Panc1 (cell line): Measurements from ENCODE around the gene MCF2L. TPM values are rescaled to one million over a fixed set of nuclear protein-coding genes. Genes with fewer than 3 reads are reported as not detected.

Experiments used
- ATAC-seq: fragments of 200-7000 bp; cut with Tn5 transposase; 2 replicates; pipeline ENCODE4 v1.9.1; 2020; ENCODE audit warnings: mild to moderate bottlenecking, moderate library complexity
- BruUV-seq: library from RNA; stranded (reverse); fragments of 400-500 nt; replicated peaks from 2 replicates; lab custom pipeline; 2021; lab: Mats Ljungman, UMichigan
- CTCF ChIA-PET: fragments of 300-600 bp; sonication (Branson Sonifier 250); formaldehyde crosslinking; loops from one replicate; lab custom pipeline; 2022; ENCODE audit warnings: antibody characterized with exemption; lab: Charles Lee
- POLR2A ChIA-PET: fragments of 300-600 bp; sonication (Branson Sonifier 250); formaldehyde crosslinking; loops from one replicate; lab custom pipeline; 2022; ENCODE audit warnings: antibody characterized with exemption; lab: Charles Lee
- DNase-seq: peaks from one replicate; pipeline ENCODE4 v3.0.0-alpha.2; 2010; ENCODE audit warnings: low read depth, low spot score
- H3K27ac ChIP-seq: 2 replicates; pipeline ENCODE4 v1.5.1; 2011; ENCODE audit warnings: mild to moderate bottlenecking, low read length, inconsistent platforms
- H3K27me3 ChIP-seq: fragments of 200-500 bp; sonication (Bioruptor generic); 2 replicates; pipeline ENCODE4 v1.6.0; 2014; ENCODE audit warnings: low read length, inconsistent platforms; ENCODE audit not compliant: control insufficient read depth, insufficient read depth
- H3K36me3 ChIP-seq: fragments of 200-500 bp; sonication (Bioruptor generic); 2 replicates; pipeline ENCODE4 v1.5.1; 2014; ENCODE audit warnings: inconsistent platforms, mild to moderate bottlenecking, low read length, moderate library complexity; ENCODE audit not compliant: control insufficient read depth, insufficient read depth
- H3K4me1 ChIP-seq: 2 replicates; pipeline ENCODE4 v1.5.1; 2011; ENCODE audit warnings: inconsistent platforms, mild to moderate bottlenecking, low read length, moderate library complexity; ENCODE audit not compliant: control insufficient read depth, insufficient read depth
- H3K4me3 ChIP-seq, 2 experiments: 2 replicates each; pipeline ENCODE4 v1.5.1; 2011 to 2012; ENCODE audit warnings: low read depth in 2 of 2, low read length in 2 of 2, mild to moderate bottlenecking in 2 of 2, inconsistent platforms in 1 of 2, moderate library complexity in 1 of 2
- H3K9me3 ChIP-seq: fragments of 200-500 bp; sonication (Bioruptor generic); 2 replicates; pipeline ENCODE4 v1.5.1; 2014; ENCODE audit warnings: low read depth, mild to moderate bottlenecking, inconsistent platforms, low read length, moderate library complexity; ENCODE audit not compliant: control insufficient read depth, insufficient read depth
- POLR2AphosphoS5 ChIP-seq: IDR thresholded peaks from 2 replicates; pipeline ENCODE4 v1.6.1; 2012; ENCODE audit warnings: mild to moderate bottlenecking, low read depth, low read length, moderate library complexity
- SIN3A ChIP-seq: IDR thresholded peaks from 2 replicates; pipeline ENCODE4 v1.6.1; 2012; ENCODE audit warnings: low read depth, mild to moderate bottlenecking, low read length, moderate library complexity, borderline replicate concordance; ENCODE audit not compliant: insufficient read depth
- TCF7L2 ChIP-seq: IDR thresholded peaks from 2 replicates; pipeline ENCODE4 v1.6.1; 2011; ENCODE audit warnings: mild to moderate bottlenecking, low read depth, low read length, inconsistent platforms
- in situ Hi-C: cut with HindIII; loops from 2 replicates; pipeline ENCODE4 v1.10.0; 2016; ENCODE audit warnings: low sequenced_read_pairs, low pct_unique_long_range_greater_than_20kb
- intact Hi-C: fragments of 100-400 bp; cut with micrococcal nuclease; formaldehyde crosslinking; loops from one replicate; pipeline ENCODE4 v1.10.0; 2022; ENCODE audit not compliant: unreplicated experiment
- total RNA-seq: library from RNA; stranded (reverse); gene quantifications from one replicate; pipeline ENCODE4 v1.2.1, GENCODE V29; 2021; ENCODE audit not compliant: unreplicated experiment
- TF ChIP-seq, protein P1 (sequence below): fragments of 450-650 bp; IDR thresholded peaks from 2 replicates; pipeline ENCODE4 v1.5.1; 2017; ENCODE audit warnings: mild to moderate bottlenecking
- TF ChIP-seq, protein P2 (sequence below), 2 experiments: IDR thresholded peaks; 2 replicates each; pipeline ENCODE4 v1.6.1; 2011 to 2012; ENCODE audit warnings: low read depth in 2 of 2, control low read depth in 1 of 2, low read length in 1 of 2, mild to moderate bottlenecking in 1 of 2, moderate library complexity in 1 of 2; ENCODE audit not compliant: insufficient read depth in 1 of 2

MCF2L gene
- total RNA-seq, 1 experiment from 2014 or later = 0.57 TPM

DNA sequence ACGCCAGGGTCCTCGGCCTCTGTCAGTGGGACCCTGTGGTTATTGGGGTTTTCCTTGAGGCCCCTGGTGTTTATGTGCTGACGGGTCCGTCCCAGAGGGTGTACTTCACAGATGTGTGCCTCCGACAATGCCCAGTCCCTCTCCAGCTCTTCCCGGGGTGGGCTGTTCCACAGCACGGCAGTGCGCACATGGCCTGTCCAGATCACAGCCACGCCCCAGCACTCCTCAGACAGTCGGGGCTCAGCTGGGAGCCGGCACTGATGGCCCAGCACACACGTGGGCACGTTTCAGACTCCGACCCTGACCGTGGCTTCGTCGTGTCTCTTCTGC lies 119.6 kb downstream of the MCF2L start:
- POLR2A ChIA-PET = no interaction called here
- no peak overlapping the region for H3K27ac ChIP-seq
- intact Hi-C loops (no loop called here), in situ Hi-C loops (no loop called here)
- H3K27me3 ChIP-seq = no peaks in the 10 kb centered on the region
- no peak overlapping the region for H3K4me3 ChIP-seq
- DNase-seq = no peak
- CTCF ChIA-PET = no interaction called here
- no peak for ATAC-seq
- H3K9me3 ChIP-seq = no peaks in the 10 kb centered on the region
- TF ChIP-seq POLR2AphosphoS5 = no peak
- TF ChIP-seq, protein P1, sequence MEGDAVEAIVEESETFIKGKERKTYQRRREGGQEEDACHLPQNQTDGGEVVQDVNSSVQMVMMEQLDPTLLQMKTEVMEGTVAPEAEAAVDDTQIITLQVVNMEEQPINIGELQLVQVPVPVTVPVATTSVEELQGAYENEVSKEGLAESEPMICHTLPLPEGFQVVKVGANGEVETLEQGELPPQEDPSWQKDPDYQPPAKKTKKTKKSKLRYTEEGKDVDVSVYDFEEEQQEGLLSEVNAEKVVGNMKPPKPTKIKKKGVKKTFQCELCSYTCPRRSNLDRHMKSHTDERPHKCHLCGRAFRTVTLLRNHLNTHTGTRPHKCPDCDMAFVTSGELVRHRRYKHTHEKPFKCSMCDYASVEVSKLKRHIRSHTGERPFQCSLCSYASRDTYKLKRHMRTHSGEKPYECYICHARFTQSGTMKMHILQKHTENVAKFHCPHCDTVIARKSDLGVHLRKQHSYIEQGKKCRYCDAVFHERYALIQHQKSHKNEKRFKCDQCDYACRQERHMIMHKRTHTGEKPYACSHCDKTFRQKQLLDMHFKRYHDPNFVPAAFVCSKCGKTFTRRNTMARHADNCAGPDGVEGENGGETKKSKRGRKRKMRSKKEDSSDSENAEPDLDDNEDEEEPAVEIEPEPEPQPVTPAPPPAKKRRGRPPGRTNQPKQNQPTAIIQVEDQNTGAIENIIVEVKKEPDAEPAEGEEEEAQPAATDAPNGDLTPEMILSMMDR = no peak
- TF ChIP-seq SIN3A = no peak
- no peak for TF ChIP-seq TCF7L2
- TF ChIP-seq, protein P2, sequence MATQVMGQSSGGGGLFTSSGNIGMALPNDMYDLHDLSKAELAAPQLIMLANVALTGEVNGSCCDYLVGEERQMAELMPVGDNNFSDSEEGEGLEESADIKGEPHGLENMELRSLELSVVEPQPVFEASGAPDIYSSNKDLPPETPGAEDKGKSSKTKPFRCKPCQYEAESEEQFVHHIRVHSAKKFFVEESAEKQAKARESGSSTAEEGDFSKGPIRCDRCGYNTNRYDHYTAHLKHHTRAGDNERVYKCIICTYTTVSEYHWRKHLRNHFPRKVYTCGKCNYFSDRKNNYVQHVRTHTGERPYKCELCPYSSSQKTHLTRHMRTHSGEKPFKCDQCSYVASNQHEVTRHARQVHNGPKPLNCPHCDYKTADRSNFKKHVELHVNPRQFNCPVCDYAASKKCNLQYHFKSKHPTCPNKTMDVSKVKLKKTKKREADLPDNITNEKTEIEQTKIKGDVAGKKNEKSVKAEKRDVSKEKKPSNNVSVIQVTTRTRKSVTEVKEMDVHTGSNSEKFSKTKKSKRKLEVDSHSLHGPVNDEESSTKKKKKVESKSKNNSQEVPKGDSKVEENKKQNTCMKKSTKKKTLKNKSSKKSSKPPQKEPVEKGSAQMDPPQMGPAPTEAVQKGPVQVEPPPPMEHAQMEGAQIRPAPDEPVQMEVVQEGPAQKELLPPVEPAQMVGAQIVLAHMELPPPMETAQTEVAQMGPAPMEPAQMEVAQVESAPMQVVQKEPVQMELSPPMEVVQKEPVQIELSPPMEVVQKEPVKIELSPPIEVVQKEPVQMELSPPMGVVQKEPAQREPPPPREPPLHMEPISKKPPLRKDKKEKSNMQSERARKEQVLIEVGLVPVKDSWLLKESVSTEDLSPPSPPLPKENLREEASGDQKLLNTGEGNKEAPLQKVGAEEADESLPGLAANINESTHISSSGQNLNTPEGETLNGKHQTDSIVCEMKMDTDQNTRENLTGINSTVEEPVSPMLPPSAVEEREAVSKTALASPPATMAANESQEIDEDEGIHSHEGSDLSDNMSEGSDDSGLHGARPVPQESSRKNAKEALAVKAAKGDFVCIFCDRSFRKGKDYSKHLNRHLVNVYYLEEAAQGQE (IDR thresholded peaks at IDR 0.05; ENCODE audit: insufficient read depth in 1 of 2, low read depth in 2 of 2, low read length in 1 of 2) = no peak
- no peaks in the 10 kb centered on the region for H3K4me1 ChIP-seq
- BruUV-seq = no TSS peak
- H3K36me3 ChIP-seq = no peaks in the 10 kb centered on the region

DNA sequence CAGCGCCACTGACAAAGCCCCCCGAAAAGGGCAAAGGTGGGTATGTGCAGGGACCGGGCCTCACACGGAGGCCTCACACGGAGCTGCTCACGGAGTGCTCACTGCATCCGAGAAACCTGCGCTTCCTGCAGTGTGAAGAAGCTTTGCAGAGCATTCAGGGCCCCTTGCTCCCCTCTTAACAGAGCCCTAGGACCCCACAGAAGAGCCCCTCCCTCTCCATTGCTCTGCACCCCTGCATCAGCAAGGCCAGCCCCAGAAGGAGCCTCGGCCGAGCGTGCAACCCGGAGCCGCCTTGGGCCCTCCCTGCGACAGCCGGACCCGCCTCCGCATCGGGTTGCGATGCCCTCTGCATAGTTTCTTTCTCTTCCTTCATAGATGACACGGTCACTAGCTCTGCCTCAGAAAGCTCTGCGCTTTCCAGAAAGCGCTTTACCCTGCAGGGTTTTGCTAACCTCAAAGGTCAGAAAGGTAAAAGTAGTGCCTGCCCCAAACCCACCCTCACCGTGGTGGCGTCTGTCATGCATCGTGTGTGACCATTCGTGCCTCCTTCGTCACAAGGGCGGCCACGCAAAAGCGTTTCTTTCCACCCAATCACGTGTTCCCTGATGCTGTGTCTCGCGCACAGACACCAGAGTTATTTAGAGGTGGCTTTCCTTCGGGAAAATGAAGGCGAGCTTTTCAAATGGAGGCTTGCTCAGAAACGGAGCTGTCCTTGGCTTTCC lies 120.8 kb downstream of the MCF2L start:
- no peak overlapping the region for H3K4me3 ChIP-seq
- intact Hi-C loops (no loop called here), in situ Hi-C loops (no loop called here)
- H3K27me3 ChIP-seq = no peaks in the 10 kb centered on the region
- ATAC-seq (no peak), DNase-seq (no peak)
- no peak overlapping the region for H3K27ac ChIP-seq
- no peak for TF ChIP-seq TCF7L2
- TF ChIP-seq, protein P1 = no peak
- no peak for TF ChIP-seq SIN3A
- TF ChIP-seq, protein P2 (IDR thresholded peaks at IDR 0.05; ENCODE audit: insufficient read depth in 1 of 2, low read depth in 2 of 2, low read length in 1 of 2) = no peak
- TF ChIP-seq POLR2AphosphoS5 = no peak
- no peaks in the 10 kb centered on the region for H3K36me3 ChIP-seq
- no peaks in the 10 kb centered on the region for H3K9me3 ChIP-seq
- BruUV-seq = no TSS peak
- no peaks in the 10 kb centered on the region for H3K4me1 ChIP-seq
- CTCF ChIA-PET = no interaction called here
- POLR2A ChIA-PET = no interaction called here
